Cortex of kidney (tissue), 1 donor: ENCODE results near the gene CTNNA1.
"Not testable (repeated sequence)": the region's sequence is repeated elsewhere in the genome, so short reads cannot be mapped to it uniquely, and the experiment has no call there.

Experiments
- DNase-seq: peaks from one replicate; lab custom pipeline; 2025; lab: John Stamatoyannopoulos, UW

Gene CTNNA1

GRCh38 chr5:138898299-138898698 lies 145.1 kb downstream of the CTNNA1 start:
- no peak for DNase-seq

- no peak for DNase-seq
These were observed 145.5 kb downstream of the CTNNA1 start for GRCh38 chr5:138898742-138899141.

GRCh38 chr5:138900281-138900965 lies 147.2 kb downstream of the CTNNA1 start:
- no peak for DNase-seq

- DNase-seq, result no peak
These were observed 148.5 kb downstream of the CTNNA1 start for GRCh38 chr5:138901716-138902115.

- no peak for DNase-seq
These were observed 150.0 kb downstream of the CTNNA1 start for GRCh38 chr5:138903130-138903775.

GRCh38 chr5:138905541-138905940 lies 152.3 kb downstream of the CTNNA1 start:
- no peak for DNase-seq

- DNase-seq, result no peak
These were observed 156.5 kb downstream of the CTNNA1 start for GRCh38 chr5:138909734-138910133.

- DNase-seq, result no peak
These were observed 157.4 kb downstream of the CTNNA1 start for GRCh38 chr5:138910546-138911185.

GRCh38 chr5:138911441-138911840 lies 158.2 kb downstream of the CTNNA1 start:
- DNase-seq, result no peak

- DNase-seq, result no peak
These were observed 158.9 kb downstream of the CTNNA1 start for GRCh38 chr5:138912093-138912492.

GRCh38 chr5:138913773-138914172 lies 160.5 kb downstream of the CTNNA1 start:
- DNase-seq, result no peak

- no peak for DNase-seq
These were observed 161.1 kb downstream of the CTNNA1 start for GRCh38 chr5:138914338-138914737.

- DNase-seq, result no peak
These were observed 165.5 kb downstream of the CTNNA1 start for GRCh38 chr5:138918686-138919085.

GRCh38 chr5:138920181-138920580 lies 167.0 kb downstream of the CTNNA1 start:
- no peak for DNase-seq

- DNase-seq, result not testable (repeated sequence)
These were observed 168.1 kb downstream of the CTNNA1 start for GRCh38 chr5:138921362-138921761.

- no peak for DNase-seq
These were observed 169.3 kb downstream of the CTNNA1 start for GRCh38 chr5:138922494-138922893.

- DNase-seq, result no peak
These were observed 171.9 kb downstream of the CTNNA1 start for GRCh38 chr5:138925090-138925635.

- no peak for DNase-seq
These were observed 173.0 kb downstream of the CTNNA1 start for GRCh38 chr5:138926257-138926656.

GRCh38 chr5:138926688-138927448 lies 173.6 kb downstream of the CTNNA1 start:
- no peak for DNase-seq

- DNase-seq, result no peak
These were observed 174.3 kb downstream of the CTNNA1 start for GRCh38 chr5:138927544-138927943.

GRCh38 chr5:138927979-138928378 lies 174.8 kb downstream of the CTNNA1 start:
- DNase-seq, result no peak

- no peak for DNase-seq
These were observed 176.3 kb downstream of the CTNNA1 start for GRCh38 chr5:138929571-138929955.
